Right ventricle myocardium inferior (tissue), 1 donor: ENCODE results near the gene VPS11. TPM values are rescaled to one million over a fixed set of nuclear protein-coding genes. Genes with fewer than 3 reads are reported as not detected.
"Not testable (repeated sequence)": the region's sequence is repeated elsewhere in the genome, so short reads cannot be mapped to it uniquely, and the experiment has no call there.

Experiments
- ATAC-seq: fragments of 200-7000 bp; cut with Tn5 transposase; one replicate; pipeline ENCODE4 v1.9.1; 2020; ENCODE audit warnings: mild to moderate bottlenecking, moderate library complexity
- DNase-seq: peaks from one replicate; pipeline ENCODE4 v3.0.0; 2021; ENCODE audit errors: missing footprints
- intact Hi-C: fragments of 100-400 bp; cut with DNase I; formaldehyde crosslinking; loops from one replicate; pipeline ENCODE4 v1.11.0; 2022
- total RNA-seq: library from RNA; stranded (reverse); fragmentation: NEBNext Ultra II Directional; extraction: Animal tissue kit (Norgen Biotek cat#: 25700); gene quantifications from one replicate; pipeline ENCODE4 v1.2.1, GENCODE V29; 2021
- donor health status: DM: no; HTN: yes; CAD: no; lungs with severe emphysema.

Gene VPS11
- total RNA-seq, 1 donor from 2014 or later = 19.3 TPM

DNA sequence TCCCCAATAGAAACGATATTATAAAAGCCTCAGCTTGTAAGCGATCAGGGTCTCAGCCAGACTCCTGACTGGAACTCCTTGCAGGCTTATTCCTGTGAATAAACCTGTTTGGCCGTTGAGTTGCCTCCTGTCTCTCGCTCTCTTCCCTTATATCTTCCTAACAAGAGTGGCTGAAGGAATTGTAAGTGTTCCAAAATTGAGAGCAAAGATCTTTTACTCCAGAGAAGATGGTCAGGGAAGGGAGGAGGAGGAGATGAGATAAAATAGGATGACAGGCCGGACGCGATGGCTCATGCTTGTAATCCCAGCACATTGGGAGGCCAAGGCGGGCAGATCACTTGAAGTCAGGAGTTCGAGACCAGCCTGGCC lies 35.7 kb upstream of the VPS11 start:
- ATAC-seq (no peak), DNase-seq (no peak)
- intact Hi-C loops = loop anchor here (2.0 kb wide), 1 partner anchor 71 kb away; no protein-coding TSS in a partner anchor

GRCh38 chr11:119033421-119033820 lies 34.2 kb upstream of the VPS11 start:
- ATAC-seq, intact Hi-C loops, DNase-seq: not testable (repeated sequence)

- DNase-seq = no peak
- ATAC-seq = no peak
- intact Hi-C loops = no loop called here
Observed at GRCh38 chr11:119034813-119035212, 32.8 kb upstream of the VPS11 start.

DNA sequence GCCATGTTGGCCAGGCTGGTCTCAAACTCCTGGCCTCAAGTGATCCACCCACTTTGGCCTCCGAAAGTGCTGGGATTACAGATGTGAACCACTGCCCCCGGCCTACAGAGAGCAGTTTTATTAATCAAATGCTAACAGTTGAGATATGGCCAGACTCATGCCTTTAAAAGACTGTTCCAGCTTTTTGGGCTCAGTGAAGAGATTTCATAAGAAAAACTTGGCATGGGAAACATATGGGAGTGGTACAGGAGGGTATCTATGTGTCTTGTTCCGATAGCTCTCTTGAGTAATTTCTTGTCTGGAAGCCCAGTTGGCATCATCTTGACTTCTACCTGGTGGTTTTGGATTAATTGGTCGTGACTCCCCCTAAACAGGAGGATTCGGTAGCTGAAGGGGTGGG lies 28.7 kb upstream of the VPS11 start:
- intact Hi-C loops = no loop called here
- no peak for ATAC-seq

GRCh38 chr11:119039471-119039870 lies 28.1 kb upstream of the VPS11 start:
- ATAC-seq, intact Hi-C loops, DNase-seq: not testable (repeated sequence)

More for the DNA sequence above, 28.7 kb upstream of the VPS11 start:
- no peak for DNase-seq

DNA sequence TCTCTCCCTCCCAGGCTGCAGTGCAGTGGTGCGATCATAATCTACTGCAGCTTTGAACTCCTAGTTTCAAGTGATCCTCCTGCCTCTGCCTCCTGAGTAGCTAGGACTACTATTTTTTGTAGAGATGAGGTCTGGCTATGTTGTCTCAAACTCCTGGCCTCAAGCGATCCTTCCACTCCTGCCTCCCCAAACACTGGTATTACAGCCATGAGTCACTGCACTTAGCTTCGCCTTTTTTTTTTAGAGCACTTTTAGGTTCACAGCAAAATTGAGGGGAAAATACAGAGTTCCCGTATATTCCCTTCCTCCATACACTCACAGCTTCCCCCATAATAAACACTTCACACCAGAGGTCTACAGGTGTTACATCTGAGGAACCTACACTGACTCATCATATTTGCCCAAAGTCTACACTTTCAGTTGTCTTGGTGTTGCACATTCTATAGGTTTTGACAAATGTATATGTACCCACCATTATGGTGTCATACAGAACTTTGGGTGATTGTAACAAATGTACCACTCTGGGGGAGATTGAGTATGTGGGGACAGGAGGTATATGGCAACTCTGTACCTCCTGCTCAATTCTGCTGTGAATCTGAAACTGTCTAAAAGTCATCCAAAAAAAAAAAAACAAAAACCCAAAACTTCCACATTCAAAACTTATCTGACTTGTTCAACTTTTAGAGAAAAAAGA lies 25.6 kb upstream of the VPS11 start:
- intact Hi-C loops = no loop called here
- no peak for DNase-seq
- ATAC-seq = no peak

DNA sequence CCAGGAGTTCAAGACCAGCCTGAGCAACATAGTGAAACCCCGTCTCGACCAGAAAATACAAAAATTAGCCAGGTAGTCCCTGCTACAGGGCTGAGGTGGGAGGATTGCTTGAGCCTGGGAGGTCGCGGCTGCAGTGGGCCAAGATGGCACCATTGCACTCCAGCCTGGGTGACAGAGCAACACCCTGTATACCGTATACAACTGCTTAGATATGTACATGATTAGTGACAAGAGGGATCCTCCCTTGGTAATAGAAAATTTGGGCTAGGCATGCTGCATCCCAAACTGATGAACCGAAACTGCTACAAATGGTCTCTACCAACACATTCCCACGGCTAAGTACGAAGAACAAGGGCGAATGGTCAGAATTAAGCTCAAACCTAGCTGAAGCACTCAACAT lies 24.7 kb upstream of the VPS11 start:
- intact Hi-C loops = no loop called here
- DNase-seq (no peak), ATAC-seq (no peak)

DNA sequence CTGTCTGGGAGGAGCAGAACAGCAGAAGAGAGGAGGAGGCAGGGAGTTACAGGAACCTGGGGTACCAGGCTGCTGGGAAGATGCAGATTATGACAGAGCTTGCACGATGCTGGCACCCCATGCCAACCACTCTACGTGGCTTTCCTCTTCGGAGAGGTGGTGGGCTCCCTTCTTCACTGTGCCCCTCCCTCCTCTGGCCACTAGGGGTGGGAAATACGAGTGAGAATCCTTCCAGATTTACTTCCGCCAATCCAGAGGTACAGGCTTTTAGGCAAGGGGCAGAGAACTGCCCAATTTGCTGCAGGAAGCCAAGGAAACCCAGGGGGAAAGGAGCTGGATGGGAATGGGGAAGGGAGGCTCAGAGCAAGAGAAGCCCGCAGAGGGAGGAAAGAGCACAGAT lies 22.9 kb upstream of the VPS11 start:
- no peak for ATAC-seq
- DNase-seq = no peak
- intact Hi-C loops = no loop called here

DNA sequence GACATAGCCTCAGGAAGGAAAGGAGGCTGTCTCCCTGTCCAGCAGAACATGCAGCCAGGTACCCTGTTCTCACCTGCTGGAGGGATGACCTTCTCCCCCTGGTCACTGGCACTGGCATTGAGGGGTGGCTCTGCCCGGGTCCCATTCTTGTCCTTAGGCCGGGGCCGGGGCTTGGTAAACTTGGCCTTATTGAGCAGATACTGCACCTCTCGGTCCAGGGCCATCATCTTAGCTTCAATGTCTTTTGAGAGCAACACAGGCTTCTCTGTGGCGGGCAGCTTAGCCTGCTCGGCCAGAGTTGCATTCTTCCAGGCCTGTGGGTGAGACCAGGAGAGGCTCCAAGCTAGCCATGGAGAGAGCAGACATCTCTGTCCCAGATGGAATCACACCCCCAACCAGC lies 21.1 kb upstream of the VPS11 start:
- intact Hi-C loops = no loop called here
- ATAC-seq (no peak), DNase-seq (no peak)

DNA sequence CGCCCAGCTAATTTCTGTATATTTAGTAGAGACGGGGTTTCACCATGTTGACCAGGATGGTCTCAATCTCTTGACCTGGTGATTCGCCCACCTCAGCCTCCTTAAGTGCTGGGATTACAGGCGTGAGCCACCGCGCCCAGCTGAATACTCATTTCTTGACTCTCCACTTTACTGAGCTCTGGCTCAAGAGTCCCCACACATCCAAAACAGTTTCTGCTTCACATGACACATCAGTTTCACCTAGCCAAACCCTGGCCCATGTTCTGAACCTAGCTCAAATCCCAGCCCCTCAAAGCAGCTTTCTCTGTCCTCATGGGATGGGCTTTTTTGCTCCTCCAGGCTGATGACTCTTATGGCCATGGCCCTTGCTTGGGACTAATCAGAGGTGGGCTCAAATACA lies 20.4 kb upstream of the VPS11 start:
- no peak for ATAC-seq
- DNase-seq = no peak
- intact Hi-C loops = no loop called here

DNA sequence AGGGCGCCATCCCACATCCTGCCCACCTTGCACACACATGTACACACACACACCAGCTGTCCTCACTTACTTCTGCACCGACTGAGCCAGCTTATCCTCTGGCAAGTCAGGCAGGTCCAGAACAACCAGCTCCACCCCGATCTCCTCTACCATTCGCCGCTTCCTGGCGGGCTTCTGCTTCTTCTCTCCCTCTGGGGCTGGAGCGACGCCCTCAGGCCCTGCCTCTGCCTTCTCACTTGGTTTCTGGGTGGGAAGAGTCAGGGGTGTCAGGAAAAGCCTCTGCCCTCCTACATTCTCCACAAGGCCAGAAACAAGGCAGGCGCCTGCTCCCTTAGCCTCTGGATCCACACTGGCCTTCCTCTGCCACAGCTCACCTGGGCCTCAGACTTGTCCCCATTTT lies 19.0 kb upstream of the VPS11 start:
- intact Hi-C loops = no loop called here

DNA sequence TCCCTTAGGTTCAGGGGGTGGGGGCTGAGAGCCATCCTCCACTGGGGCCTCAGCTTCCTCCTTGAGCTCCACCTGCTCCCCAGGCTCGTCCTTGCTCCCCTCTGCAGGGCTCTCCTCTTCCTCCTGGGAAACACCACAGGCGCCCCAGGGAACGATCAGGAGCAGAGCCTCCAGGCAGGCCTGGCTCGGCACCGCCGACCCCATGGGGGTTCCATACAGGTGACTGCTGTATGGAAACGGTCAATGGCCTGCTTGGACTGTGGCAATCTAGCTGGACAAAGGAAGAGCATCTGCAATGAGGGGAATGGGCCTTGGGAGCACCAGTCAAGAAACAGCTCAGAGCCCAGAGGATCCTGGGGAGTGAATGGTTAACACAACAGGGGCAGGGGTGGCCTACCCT lies 18.5 kb upstream of the VPS11 start:
- DNase-seq (no peak), ATAC-seq (no peak)
- intact Hi-C loops = no loop called here

More for the DNA sequence above, 19.0 kb upstream of the VPS11 start:
- DNase-seq (no peak), ATAC-seq (no peak)

DNA sequence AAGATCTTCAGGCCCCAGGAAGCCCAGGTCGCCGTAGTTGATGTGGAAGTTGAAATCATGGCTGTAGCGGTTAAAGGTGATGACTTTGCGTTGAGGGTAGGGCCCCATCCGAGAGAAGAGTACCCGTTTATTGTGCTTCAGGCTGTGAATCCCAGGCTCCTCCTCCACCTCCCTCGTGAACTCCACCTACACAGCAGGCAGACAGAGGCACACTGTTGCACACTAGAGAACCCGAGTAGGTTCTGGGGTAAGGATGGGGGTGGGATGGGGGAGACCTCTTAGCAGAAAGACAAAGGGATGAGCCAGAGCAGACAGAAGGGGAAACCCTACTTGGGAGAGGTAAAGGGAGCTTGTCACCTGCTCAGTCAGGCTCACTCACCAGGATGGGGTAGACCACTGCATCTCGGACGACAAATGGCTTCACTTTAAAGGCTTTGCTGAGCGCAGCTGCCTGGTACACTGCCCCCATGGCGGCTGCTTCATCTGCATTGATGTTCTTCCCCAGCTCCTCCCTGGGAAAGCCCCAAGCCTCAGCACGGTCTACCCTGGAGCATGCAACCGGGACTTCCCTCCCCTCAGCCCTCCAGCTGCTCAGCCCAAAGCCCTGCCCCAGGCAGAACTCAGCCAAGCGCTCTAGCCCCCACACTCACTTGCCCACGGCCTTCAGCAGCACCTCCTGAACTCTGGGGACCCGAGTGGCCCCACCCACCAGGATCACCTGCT lies 16.0 kb upstream of the VPS11 start:
- ATAC-seq = no peak
- DNase-seq = no peak
- intact Hi-C loops = no loop called here

DNA sequence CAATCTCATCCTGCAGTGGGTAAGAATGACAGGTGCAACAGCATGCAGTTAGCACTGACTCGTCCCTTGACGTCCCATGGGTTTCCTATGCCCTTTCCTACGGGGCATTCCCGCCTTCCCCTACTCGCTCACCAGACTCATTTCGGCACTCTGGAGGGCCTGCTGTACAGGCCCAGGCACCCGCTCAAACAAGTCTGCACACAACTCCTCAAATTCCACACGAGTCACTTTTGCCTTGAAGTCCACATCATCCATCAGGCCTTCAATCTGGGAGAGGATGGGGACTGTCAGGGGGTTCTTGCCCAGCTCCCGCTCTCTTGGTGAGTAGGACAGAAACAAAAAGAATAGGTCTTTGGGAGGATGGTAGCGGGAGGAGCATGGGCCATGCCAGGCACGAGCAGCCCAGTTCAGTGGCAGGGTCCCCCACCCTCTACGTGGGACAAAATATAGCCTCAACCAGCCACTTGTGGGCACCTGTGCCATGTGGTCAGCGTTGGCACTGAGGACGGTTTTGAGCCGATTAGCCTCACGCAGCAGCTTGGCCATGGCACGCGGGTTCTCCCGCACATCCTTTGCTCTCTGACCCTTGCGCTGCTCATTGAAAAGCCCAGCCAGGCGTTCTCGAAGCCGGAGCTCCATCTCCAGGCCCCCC lies 15.3 kb upstream of the VPS11 start:
- ATAC-seq (no peak), DNase-seq (no peak)
- intact Hi-C loops = no loop called here

DNA sequence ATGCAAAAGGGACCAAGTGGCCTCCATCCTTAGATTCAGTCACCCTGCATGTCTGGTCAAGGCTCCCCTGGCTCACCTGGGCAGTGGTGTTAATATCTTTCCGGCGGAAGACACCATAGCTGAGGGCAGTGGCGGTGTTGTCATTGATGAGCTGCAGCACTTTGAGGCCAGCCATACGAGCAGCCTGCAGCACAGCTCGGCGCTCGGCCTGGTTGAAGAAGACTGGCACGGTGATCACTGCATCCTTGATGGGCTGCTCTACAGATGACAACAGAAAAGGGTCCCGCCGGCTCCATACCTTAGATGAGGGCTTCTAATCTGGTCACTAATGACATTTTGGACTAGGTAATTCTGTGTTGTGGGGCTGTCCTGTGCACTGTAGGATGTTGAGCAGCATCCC lies 13.2 kb upstream of the VPS11 start:
- intact Hi-C loops = no loop called here
- ATAC-seq (no peak), DNase-seq (no peak)

GRCh38 chr11:119055901-119056300 lies 11.7 kb upstream of the VPS11 start:
- intact Hi-C loops = no loop called here

GRCh38 chr11:119056421-119056999 lies 11.1 kb upstream of the VPS11 start:
- ATAC-seq (peak; percentile 6), DNase-seq (no peak)
- intact Hi-C loops = no loop called here

More at GRCh38 chr11:119055901-119056300, 11.7 kb upstream of the VPS11 start:
- no peak for ATAC-seq
- DNase-seq = no peak

DNA sequence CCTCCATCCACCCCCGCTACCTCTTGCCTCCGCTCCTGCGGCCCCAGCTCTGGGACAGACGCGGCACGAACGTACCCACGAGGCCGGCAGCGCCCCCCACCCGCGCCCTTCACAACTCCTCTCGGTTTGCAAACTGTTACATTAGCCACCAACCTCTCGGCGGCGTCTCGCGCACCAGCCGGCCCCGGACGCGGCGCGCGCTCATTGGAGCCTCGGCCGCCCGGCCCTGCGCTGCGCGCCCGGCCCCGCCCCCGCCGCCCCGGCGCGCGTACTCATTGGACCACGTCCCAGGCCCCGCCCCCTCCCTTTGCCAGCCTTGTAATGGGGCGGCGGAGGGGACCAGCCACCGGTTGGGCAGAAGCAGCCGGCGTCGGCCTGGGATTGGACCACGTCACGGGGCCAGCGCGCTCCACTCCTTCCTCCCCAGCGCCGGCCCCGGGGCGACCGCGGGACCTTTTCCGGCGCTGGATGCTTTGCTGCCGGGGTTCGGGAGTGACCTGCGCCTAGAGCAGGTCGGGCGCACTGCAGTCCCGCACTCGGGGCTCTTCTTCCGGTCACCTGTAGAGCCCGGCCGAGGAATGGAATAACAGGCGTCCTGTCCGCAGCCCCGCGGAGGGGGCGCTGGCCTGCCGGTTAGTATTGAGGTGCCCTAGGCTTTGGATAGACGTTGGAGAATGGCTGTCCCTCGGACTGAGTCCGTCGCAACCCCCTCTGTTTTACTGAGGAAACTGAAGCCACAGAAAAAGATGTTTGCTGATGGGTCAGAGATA lies 10.4 kb upstream of the VPS11 start, which contains the start of gene HYOU1:
Gene HYOU1 (minus strand): TSS at position 206 of the 770 bp plus-strand sequence. CDS start 1,045 bp downstream, outside the sequence.
- ATAC-seq = peak; percentile 96
- intact Hi-C loops = no loop called here
- peak; percentile 100 for DNase-seq

GRCh38 chr11:119059128-119059527 lies 8.5 kb upstream of the VPS11 start:
- DNase-seq, ATAC-seq, intact Hi-C loops: not testable (repeated sequence)
